HT-29 (cell line): ENCODE measurements around the gene GOLGA1. TPM values are rescaled to one million over a fixed set of nuclear protein-coding genes. Genes with fewer than 3 reads are reported as not detected.
"Not testable (repeated sequence)": the region's sequence is repeated elsewhere in the genome, so short reads cannot be mapped to it uniquely, and the experiment has no call there.

ENCODE experiments used
- DNase-seq: peaks from one replicate; pipeline ENCODE4 v3.0.0-alpha.2; 2015; ENCODE audit warnings: low spot score
- total RNA-seq: library from RNA; depleted of rRNA; stranded (reverse); fragments of >200 nt; shearing (Covaris generic); gene quantifications from 2 replicates; pipeline ENCODE4 v1.2.3, GENCODE V29; 2014

GOLGA1 gene
- total RNA-seq, 1 experiment from 2014 or later = 5.0 TPM

GRCh38 chr9:124858330-124859046 is 82.4 kb downstream of the GOLGA1 start:
- no peak for DNase-seq

DNA sequence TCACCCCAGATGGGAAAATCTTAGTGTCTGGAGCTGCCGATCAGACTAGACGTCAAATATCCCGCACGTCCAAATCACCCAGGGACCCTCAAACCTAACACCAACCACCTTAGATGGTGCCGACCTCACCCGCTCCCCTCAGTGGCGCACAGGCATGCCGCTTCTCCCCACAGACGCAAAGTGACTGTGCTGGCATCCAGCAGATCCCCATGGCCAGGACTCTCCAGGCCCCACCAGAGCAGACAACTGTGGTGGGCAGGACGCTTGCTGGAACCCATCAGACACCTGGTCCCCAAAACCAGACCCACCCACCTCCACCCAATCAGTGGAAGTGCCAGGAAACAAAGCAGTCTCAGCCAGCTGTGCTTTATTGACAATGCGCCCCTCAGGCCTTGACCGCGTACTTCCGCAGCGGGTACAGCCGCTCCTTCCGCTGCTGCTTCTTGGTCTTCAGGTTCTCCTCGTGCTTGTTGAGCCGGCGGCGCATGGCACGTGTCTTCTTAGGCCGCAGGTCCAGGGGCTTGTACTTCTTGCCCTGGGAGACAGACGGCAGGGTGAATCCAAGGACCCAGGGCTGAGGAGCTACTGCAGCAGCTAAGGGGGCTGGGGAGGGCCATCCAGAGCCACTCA is 83.2 kb downstream of the GOLGA1 start:
- DNase-seq = no peak

DNA sequence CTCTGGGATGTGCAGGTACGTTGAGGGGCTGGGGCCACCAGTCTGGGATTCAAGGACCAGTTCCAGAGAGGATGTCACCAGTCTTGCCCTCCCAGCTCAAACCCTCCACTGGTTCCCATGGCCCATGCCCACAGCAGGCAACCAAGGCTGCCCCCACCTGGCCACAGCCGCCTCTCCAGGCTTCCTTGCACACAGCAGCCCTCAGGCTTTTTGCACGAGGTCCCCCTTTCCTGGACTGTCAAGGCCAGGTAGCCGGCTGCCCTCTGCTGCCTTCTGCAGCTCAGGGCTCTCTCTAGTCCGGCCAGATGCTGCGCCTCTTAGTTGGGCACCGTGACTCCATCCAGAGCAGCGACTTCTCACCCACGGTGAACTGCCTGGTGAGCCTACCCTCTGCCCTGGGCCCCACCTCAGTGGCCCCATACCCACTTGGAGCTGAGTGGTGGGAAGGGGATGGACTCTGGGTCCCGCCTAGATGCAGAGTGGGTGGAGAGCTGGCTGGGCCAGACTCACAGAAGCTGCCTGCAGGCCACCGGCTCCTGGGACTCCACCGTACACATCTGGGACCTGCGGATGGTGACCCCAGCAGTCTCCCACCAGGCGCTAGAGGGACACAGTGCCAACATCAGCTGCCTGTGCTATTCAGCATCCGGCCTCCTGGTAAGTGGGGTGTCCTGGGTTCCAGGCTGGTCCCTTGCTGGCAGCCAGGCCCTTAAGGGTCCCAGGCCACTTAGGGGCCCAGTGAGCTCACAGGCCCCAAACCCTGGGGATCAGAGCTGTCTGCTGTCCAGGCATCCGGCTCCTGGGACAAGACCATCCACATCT is 84.7 kb downstream of the GOLGA1 start:
- DNase-seq = peak; percentile 60

DNA sequence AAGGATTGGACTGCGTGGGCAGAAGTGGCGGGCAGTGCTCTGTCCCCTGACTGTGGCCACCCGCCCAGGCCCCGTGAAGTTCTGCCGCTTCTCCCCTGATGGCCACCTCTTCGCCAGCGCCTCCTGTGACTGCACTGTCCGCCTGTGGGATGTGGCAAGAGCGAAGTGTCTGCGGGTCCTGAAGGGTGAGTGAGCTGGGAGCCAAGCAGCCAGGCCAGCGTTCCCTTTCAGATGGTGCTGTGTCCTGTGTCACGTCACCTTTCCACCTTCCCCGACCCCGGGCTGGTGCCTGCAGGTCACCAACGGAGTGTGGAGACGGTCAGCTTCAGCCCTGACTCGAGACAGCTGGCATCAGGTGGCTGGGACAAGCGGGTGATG is 85.3 kb downstream of the GOLGA1 start:
- no peak for DNase-seq

DNA sequence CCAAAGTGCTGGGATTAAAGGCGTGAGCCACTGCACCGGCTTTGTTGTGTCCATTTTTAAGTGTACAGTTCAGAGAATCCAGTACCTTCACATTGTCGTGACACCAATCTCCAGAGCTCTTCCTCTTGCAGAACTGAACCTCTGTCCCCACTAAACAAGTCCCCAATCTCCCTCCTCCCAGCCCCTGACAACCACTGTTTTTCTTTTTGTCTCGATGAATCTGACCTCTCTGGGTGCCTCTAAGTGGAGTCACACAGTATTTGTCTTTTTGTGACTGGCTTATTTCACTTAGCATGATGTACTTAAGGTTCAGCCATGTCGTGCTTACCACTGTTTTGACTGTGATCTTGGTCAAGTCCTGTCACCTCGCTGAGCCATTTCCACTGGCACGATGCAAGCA is 86.1 kb downstream of the GOLGA1 start:
- no peak for DNase-seq

- DNase-seq = no peak
Observed at GRCh38 chr9:124854161-124854560, 86.7 kb downstream of the GOLGA1 start.

DNA sequence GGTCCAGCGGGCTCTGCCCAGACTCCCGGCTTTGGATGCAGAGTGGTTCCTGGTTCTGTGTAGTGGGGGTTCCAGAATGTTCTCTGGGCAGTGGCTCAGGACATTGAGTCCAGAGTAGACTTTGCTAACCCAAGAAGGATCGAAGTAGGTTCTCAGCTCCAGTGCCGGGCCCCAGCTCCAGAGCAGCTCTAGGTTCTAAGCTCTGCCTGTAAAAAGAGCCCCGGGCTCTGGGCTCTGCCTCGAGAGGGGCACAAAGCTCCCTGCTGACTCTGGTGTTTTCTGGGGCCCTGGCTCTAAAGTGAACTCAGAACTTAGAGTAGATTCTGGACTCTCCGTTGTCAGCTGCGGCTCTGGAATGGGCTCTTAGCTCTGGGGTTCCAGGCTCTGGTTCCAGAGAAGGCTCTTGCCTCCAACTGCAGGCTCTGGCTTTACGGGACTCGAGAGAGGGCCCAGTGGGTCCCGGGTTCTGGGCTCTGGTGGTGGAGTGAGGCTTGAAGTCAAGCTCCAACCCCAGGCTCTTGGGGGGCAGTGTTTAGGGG is 87.2 kb downstream of the GOLGA1 start:
- no peak for DNase-seq

GRCh38 chr9:124852829-124853531 is 87.9 kb downstream of the GOLGA1 start, which contains the start of gene WDR38:
TSS of gene WDR38 (plus strand) at chr9:124853460. CDS start at chr9:124853532, 72 bp downstream.
- DNase-seq = peak; percentile 86

GRCh38 chr9:124852121-124852828 is 88.6 kb downstream of the GOLGA1 start:
- no peak for DNase-seq

DNA sequence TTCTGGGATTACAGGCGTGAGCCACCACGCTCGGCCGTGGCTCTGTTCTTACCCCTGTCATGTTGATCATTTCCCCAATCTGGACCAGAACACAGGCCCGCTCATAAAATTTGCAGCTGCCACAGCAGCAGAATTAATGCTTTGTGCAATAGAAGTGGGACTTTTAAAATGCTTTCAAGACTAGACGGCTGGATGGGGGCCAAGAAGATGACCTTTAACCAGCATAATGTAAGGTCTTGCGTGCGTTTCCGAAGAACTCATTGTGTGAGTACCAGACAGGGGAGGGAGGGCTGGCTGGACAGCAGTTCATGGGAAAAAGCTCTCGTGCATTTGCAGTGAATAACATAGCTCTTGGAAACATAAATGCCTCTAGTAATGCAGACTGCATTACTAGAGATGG is 91.1 kb downstream of the GOLGA1 start:
- peak; percentile 47 for DNase-seq

GRCh38 chr9:124846969-124847368 is 93.9 kb downstream of the GOLGA1 start:
- no peak for DNase-seq

DNA sequence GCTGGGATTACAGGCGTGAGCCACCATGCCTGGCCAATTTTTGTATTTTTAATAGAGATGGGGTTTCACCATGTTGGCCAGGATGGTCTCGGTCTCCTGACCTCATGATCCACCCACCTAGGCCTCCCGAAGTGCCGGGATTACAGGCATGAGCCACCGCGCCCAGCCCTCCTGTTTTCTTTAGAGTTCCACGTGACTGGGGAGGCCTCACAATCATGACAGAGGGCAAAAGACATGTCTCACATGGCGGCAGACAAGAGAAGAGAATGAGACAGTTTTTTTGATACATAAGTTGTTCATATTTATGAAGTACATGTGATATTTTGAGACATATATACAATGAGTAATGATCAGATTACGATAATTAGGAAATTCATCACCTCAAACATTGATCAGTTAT is 94.4 kb downstream of the GOLGA1 start:
- DNase-seq = not testable (repeated sequence)

GRCh38 chr9:124844291-124844690 is 96.6 kb downstream of the GOLGA1 start:
- DNase-seq = no peak

- no peak for DNase-seq
Observed at GRCh38 chr9:124843456-124844034, 97.3 kb downstream of the GOLGA1 start.

GRCh38 chr9:124841075-124841821 is 99.6 kb downstream of the GOLGA1 start:
- no peak for DNase-seq

DNA sequence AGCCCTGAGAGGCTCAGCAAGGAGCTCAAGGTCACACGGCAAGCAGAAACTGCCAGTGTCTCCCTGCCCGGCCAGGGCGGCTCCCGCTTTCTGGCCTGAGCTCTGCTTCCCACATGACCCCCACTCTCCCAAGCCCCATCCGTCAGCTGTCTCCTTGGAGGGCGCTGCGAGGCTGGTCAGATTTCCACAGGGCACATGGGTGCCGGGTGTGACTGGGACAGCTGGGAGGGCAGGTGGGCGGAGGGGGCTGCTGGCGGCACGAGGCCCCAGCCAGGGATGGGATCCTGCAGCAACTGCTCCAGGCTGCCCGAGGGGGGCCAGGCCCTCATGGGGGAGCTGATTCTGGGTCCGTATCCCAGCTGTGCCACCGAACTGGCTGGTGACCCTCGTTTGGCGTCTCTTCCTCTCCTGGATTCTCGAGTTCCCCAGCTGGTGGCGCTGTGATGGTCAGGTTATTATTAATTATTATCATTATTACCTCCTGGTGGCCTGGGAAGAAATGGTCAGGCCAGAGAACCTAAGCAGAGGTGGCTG is 100.5 kb downstream of the GOLGA1 start:
- no peak for DNase-seq

- no peak for DNase-seq
Observed at GRCh38 chr9:124839612-124840299, 101.1 kb downstream of the GOLGA1 start.

DNA sequence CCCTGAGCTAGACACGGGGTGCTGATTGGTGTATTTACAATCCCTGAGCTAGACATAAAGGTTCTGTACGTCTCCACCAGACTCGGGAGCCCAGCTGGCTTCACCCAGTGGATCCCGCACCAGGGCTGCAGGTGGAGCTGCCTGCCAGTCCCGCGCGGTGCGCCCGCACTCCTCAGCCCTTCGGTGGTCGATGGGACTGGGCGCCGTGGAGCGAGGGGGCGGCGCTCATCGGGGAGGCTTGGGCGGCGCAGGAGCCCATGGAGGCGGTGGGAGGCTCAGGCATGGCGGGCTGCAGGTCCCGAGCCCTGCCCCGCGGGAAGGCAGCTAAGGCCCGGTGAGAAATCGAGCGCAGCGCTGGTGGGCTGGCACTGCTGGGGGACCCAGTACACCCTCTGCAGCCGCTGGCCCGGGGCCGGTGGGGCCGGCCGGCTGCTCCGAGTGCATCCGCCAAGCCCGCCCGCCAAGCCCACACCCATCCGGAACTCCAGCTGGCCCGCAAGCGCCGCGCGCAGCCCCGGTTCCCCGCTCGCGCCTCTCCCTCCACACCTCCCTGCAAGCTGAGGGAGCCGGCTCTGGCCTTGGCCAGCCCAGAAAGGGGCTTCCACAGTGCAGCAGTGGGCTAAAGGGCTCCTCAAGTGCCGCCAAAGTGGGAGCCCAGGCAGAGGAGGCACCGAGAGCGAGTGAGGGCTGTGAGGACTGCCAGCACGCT is 102.2 kb downstream of the GOLGA1 start:
- DNase-seq = not testable (repeated sequence)
